Right lung (tissue), 5 donors: Measurements from ENCODE around the gene FNDC10. TPM values are rescaled to one million over a fixed set of nuclear protein-coding genes. Genes with fewer than 3 reads are reported as not detected.

Experiments
- DNase-seq, 2 donors: peaks; one replicate each; pipeline ENCODE4 v3.0.0-alpha.2; 2013
- polyA plus RNA-seq, 5 donors: library from polyadenylated mRNA; unstranded; fragments of 120-200 nt; gene quantifications; one replicate each; pipeline versions ENCODE4 v1.2.1 to v1.2.3, GENCODE V29; 2013; ENCODE audit warnings: inconsistent platforms in 1 of 5, low replicate concordance in 1 of 5; ENCODE audit not compliant: insufficient read length in 5 of 5, insufficient read depth in 1 of 5

The FNDC10 gene
- polyA plus RNA-seq, 5 donors, result 1.5 to 3.9 (median 1.7) TPM

DNA sequence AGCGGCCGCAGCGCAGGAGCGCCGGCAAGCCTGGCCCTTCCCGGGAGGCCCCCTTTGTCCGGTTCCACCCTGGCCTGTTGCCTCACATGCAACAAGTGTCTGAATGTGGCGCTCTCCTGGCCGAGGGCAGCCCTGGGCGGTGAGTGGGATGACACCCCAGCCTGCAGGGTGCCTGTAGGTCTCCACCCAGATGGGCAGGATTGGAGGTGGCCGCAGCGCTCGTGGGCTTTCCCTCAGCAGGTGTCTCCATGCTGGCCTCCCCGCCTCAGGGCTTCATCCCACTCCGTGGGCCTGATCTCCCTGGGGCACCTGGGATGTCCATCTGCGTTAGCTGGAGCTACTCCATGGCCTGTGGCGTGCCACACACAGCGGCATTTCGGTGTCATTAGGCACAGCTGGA is 16.9 kb upstream of the FNDC10 start:
- no peak for DNase-seq

DNA sequence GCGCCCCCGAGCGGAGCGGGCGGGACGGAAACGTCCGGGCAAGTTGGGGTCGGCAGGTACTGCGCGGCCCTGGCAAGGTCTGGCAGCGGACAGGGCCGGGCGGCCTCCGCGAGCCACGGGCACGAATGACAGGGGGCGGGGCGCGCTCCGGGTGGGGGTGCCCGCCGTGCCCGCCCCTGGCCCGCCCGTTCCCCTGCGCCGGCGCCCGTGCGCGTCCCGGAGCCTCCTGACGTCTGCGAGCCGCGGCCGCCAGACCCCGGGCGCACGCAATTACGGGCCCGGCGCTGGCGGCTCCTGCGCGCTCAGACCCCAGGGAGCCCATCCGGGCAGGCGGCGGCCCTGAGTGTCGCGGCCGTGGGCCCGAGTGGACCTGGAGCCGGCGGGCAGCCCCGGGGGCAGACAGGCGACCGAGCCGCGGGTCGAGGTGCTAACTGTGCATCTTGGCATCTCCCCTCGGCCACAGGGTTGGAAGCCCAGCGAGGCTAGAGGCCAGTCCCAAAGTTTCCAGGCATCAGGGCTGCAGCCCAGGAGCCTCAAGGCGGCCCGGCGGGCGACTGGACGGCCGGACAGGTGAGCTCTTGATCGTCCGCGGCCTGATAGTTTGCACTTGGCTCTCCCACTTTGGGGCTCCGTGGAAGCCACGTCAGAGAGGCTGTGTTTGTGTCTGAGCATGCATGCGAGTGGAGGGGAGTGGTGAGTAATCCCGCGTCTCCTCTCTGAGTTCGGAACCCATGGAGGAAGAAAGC is 16.3 kb upstream of the FNDC10 start:
- DNase-seq, result no peak

DNA sequence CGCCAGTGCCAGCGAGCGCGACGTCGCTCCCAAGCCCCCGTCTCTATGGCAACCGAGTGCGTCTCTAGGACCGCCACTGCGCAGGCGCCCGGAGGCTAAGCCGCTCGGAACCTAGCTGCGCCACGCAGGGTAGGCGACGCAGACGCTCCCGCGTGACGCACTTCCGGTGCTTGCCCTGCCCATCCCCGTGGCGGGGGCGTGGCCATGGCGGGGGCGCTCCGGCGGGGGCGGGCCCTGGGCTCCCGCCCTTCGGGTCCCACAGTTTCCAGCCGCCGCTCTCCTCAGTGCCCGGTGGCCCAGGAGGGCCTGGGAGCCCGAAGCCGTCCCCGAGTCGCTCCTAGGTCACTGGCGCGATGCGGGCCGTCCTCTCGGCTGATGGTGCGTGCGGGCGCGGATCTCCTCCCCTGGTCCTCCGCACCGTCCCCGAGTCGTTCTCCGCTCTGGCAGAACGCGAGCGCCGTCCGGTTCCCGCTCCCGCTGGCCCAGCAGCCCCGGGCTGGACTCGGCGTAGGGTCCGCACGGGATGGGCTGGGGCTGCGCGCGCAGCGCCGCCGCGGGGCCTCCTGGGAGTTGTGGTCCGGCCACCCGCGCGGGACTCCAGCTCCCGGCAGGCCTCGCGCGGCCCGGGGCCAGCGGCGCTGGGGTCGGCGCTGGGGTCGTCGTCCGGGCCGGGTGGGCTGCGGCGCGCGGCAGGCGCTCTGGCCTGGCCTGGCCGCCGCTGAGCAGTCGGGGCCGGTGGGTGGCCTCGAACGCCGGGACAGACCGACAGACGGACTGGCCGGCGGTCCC is 15.5 kb upstream of the FNDC10 start, which contains the start of gene MIB2:
Gene MIB2, plus strand, starts transcription at position 245 of the 789 bp plus-strand sequence. CDS start 7,953 bp downstream, outside the sequence.
- DNase-seq, result peak; percentile 94 to 96

DNA sequence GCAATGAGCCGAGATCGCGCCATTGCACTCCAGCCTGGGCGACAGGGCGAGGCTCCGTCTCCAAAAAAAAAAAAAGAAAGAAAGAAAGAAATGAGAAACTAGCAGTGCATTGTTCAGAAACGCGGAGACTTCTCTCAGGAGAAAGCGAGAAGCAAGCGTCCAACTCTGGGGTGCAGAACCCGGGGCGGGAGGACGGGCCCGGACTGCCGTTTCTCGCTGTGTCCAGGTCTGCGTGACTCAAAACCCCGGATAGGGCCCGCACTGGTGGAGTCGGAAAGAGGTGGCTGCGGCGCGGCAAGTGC is 15.0 kb upstream of the FNDC10 start:
- no peak for DNase-seq

DNA sequence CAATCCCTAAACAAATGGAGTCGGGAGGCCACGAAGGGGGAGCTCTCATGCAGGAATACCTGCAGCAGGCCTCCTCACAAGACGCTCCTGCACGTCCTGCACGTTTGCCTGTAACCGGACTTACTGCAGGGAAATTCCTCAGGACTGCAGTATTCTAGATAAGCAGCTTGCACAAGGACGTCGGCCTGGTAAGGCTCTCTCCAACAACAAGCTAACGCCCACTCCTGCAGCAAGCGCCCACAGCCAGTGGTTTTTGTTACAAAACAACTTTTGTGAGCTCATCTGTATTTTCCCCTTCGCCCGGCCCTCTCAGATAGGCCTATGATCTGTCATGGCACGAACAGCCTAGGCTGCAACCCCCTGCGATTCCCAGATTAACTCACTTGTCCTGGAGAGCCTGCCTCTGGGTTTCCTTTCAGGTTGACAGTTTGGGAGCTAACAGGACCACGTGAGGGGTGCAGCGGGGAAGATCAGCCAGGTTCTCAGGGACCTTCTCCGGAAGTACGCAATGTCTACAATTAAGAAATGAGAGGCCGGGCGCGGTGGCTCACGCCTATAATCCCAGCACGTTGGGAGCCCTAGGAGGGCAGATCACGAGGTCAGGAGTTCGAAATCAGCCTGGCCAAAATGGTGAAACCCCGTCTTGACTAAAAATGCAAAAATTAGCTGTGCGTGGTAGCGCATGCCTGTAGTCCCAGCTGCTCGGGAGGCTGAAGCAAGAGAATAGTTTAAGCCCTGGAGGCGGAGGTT is 14.4 kb upstream of the FNDC10 start:
- DNase-seq, result peak; percentile 39 to 40

DNA sequence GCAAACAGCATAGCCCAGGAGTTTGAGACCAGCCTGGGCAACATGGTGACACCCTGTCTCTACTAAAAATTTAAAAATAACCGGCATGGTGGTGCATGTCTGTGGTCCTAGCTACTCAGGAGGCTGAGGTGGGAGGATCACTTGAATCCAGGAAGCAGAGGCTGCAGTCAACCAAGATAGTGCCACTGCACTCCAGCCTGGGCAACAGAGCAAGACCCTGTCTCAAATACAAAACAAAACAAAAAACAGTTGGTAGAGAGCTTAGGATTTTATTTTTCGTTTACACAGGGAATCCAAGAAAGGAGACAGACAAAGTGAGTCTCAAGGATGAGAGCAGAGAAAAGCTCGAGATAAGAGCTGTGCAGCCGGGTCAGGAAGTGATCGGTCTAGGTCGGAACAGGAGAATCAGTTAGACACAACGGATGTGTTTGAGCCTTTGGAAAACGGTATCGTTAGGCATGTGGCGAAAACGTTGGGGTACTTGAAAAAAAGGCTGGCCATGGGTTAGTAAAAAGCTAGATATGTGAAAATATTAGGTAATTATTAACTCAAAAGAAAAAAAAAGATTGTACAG is 13.7 kb upstream of the FNDC10 start:
- no peak for DNase-seq

DNA sequence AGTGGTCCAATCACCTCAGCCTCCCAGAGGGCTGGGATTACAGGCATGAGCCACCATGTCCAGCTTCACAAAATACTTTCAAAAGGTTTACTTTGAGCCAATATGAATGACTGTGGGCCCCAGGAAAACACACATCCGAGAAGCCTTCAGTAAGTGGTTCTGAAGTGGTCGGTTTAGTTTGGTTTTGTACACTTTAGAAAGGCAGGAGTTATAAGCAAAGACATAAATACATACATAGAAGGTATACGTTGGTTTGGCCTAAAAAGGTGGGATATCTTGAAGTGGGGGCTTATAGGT is 12.1 kb upstream of the FNDC10 start:
- peak; percentile 56 to 62 for DNase-seq

DNA sequence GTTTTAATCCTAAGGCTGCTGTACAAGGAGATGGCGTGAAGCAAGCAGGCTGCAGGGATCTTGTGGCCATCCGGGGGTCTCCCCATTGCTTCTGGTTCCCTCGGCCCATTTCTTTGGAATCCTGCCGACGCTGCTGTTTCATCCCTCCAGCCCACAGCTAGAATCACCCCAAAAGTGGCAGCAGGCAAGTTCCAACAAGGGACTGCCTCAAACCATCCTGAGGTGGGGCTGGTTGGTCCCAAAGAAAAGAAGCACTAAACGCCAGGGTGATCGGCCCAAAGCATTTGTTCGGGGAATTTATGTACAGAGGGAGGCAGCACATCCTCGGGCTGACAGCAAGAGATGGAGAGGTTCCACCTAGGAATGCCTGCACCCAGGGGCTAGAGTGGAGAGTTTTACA is 10.9 kb upstream of the FNDC10 start:
- DNase-seq, result no peak

DNA sequence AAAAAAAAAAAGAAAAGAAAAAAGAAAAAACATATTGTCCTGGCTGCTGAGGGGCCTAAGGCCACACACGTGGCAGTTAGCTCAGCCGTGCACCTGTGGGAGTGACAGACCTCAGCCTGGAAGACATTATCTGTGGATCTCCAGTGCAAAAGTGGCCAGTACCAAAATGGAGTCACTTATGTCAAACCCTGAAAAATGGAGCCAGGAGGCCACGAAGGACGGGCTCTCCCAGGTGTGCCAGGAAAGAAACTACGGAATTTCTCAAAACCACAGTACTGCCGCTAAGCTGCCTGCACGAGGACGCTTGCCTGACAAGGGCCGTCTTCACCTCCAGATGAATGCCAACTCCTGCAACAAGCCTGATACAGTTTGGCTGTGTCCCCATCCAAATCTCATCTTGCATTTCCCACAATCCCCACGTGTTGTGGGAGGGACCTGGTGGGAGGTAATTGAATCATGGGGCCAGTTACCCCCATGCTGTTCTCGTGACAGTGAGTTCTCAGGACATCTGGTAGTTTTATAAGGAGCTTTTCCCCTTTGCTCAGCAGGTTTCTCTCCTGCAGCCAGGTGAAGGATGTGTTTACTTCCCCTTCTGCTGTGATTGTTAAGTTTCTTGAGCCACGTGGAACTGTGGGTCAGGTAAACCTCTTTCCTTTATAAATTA is 10.0 kb upstream of the FNDC10 start:
- DNase-seq, result no peak

DNA sequence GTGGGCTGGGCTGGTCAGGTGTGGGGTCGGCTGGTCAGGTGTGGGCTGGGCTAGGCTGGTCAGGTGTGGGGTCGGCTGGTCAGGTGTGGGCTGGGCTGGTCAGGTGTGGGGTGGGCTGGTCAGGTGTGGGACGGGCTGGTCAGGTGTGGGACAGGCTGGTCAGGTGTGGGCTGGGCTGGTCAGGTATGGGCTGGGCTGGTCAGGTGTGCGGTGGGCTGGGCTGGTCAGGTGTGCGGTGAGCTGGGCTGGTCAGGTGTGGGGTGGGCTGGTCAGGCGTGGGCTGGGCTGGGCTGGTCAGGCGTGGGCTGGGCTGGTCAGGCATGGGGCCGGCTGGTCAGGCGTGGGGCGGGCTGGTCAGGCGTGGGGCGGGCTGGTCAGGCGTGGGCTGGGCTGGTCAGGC is 6.3 kb upstream of the FNDC10 start:
- no peak for DNase-seq

DNA sequence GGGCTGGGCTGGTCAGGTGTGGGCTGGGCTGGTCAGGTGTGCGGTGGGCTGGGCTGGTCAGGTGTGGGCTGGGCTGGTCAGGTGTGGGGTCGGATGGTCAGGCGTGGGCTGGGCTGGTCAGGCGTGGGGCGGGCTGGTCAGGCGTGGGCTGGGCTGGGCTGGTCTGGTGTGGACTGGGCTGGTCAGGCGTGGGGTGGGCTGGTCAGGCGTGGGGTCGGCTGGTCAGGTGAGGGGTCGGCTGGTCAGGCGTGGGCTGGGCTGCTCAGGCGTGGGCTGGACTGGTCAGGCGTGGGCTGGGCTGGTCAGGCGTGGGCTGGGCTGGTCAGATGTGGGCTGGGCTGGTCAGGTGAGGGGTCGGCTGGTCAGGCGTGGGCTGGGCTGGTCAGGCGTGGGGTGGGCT is 5.8 kb upstream of the FNDC10 start:
- no peak for DNase-seq

DNA sequence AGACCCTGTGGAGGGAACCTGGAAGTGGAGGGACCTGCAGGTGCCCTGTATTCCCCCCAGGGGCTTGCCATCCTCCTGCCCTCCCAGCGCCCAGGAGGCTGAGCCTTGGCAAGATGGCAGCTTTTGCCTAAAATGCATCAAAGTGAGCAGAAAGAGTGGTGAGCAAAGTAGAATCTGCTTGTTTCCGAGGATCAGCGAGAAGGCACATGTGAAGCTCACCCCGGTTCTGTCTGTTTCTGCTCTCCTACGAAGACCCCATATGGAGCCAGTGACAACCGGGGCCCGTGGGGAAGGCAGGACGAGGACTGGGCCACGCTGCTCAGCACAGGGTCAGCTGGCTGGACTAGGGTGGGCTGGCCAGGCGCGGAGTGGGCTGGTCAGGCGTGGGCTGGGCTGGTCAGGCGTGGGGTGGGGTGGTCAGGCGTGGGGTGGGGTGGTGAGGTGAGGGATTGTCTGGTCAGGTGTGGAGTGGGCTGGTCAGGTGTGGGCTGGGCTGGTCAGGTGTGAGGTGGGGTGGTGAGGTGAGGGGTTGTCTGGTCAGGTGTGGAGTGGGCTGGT is 5.2 kb upstream of the FNDC10 start:
- DNase-seq, result no peak

DNA sequence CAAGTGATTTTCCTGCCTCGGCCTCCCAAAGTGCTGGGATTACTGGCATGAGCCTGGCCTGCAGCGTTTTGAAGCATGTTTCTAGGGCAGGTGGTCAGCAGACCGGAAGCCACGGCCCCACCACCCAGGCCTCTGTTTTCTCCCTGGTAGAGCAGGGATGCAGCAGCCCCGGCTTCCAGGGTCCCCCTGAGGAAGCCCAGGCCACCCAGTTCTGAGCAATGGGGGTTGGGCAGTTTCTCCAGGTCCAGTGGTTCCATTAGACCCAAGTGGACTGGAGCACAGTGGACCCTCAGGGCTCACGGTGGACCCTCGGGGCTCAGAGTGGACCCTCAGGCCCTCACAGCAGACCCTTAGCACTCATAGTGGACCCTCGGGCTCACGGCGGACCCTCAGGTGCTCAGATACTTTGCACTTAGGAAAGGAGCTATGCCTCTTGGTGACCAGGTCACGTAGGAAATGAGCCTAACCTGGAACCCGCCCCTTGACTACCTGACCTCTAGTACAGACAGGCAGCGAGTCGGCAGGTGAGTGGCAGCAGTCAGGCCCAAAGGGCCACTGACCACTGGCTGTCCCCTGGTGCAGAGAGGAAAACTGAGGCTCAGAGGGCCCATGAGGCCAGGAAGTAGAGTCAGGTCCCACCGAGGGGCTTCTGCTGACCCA is 4.6 kb upstream of the FNDC10 start:
- no peak for DNase-seq

DNA sequence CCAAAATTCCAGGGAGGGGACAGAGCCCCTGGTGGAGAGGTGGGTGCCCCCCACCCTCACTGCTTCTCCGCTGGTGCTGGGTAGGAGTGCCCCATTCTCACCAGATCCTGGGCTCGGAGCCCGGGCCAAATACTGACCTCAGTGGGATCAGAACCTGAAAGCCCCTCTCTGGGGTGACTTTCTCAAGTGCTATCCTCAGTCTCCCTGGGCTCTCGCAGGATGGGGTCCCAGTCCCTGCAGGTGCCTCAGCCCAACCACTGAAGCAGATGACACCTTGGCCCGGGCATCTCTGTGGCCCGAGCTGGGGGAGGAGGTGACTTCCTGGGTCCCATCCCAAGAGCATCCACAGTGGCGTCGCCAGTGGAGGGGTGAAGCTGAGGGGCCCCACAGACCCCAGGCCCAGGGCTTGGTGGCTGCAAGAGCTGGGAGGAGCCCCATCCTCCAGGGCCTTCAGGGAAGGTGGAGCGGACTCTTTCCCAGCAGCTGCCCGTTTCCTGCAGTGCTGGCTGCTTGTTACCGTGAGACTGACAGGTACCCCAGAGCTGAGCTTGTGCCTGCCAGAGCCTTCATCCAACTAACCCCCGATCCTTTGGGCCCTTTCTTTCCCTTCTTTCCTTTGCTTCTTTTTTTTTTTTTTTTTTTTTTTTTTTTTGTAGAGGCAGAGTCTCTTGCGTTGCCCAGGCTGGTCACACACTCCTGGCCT is 3.9 kb upstream of the FNDC10 start:
- DNase-seq, result no peak

DNA sequence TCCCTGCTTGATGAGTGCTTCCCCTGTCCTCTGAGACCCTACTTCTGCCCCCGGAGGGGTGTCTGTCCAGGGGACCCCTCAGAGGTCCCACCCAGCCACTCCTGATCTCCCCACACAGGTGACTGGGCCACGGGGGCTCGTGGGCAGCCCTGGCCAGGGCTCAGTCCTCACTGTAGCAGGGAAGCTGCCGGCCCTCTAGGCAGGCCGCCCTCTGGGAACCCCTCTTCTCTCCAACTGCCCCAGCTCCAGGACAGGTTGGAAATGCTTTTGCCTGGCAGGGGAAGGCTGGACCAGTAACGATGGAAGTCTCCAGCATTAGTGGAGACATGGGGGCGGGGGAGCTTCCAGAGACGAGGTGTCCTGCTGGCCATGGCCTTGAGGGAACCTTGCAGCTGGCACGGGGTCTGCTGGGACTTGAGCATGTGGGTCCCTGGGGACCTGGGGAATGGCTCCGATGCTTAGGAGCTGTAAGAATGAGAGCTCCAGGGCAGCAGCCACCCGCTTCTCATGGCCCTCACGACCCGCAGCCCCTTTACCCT is 3.1 kb upstream of the FNDC10 start:
- DNase-seq, result no peak

DNA sequence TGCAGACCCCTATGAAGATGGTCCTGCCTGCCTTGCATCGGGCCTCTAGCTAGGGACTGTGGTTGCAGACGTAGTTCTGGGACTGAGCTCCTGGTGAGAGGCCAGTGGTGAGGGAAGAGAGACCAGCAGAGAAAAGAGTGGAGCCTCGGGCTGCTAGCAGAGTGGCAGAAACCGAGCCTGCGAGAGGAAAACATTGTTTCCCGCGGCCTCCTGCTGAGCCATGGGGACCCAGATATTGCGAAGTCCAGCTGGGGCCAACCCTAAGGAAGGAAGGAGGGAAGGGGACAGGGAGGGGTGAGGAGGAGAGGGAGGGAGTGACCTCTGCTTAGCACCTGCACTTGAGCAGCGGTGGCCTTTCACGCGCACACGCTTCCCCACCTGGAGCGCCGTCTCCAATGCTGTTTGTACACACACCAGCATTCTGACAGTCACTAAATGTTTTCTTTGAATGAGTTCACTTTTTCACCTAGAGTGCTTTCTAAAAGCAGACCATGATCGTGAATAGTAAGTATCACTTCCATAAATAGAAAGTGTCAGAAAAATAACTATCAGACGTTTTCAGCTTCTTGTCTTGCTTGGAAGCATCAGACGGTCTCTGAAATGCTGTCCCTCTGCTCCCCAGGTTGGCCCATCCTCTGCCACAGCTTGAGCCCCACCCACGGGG is 2.5 kb upstream of the FNDC10 start:
- no peak for DNase-seq

DNA sequence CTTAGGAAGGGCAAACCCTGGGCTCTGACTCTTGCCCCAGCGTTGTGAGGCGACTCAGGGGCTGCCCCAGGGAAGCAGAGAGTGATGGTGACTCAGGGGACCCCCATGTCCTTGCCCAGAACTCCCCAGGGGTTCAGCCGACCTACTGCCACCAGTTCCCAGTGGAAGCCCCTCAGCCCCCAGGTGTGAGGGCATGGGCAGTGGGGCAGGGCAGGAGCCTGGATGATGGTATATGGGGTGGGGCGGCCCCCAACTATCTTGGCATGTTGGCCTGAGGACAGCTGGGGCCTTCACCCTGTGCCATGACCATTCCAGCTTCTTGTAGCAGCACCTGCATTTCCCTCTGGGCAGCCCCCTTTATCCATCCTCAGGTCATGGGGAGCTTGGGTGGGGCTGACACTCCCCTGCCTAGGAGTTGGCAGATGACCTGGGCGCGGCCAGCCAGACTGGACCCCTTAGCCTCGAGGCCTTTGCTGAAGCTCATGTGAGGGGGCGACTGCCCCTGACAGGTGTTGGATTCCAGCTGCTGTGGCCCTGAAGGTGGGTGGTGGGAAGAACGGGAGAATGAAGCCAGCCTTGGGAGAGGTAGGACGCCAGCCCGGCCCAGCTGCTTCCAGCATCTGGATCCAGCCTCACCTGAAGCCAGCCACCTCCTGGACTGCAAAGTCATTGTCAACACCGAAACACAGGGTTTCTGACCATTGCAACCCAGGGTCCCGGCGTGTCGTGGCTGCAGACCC is 1.8 kb upstream of the FNDC10 start:
- no peak for DNase-seq

DNA sequence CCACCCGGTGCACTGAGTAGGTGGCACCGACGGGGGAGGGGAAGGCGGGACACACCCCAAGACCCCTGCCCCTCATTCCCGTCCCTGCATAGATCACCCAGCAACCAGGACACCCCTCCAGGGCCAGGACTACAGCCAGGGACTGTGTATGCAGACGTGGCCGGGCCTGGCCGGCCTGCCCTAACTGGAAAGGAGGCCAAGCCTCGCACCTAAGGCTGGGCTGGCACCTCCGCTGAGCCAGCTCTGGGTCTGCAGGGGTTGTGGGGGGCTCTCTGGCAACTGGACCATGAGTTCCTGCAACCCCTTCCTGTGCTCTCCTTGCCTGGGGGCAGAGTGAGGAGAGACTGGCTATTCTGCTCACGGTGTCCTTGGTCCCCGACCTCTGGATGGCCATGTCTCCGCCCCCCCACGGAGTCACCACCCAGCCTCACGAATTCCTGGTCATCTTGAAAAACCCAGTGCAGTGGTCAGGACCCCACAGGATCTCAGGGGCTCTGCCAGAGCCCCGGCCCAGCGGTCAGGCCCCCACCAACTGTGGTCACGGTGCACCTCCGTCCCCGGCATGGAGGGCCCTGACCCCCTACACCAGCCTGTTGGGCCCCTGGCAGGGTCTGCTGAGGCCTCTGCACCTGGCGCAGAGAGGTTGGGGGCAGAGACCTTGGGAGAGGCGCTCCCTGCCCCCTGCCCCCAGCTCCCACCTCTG is 1.1 kb upstream of the FNDC10 start:
- DNase-seq, result no peak
